CD8-positive, alpha-beta memory T cell (primary cell): ENCODE measurements around the gene PACS2. TPM values are rescaled to one million over a fixed set of nuclear protein-coding genes. Genes with fewer than 3 reads are reported as not detected.
"Not testable (repeated sequence)": the region's sequence is repeated elsewhere in the genome, so short reads cannot be mapped to it uniquely, and the experiment has no call there.

ENCODE experiments used
- CTCF ChIA-PET: fragments of 350-600 bp; sonication (Branson Sonifier 250); formaldehyde crosslinking; loops from one replicate; lab custom pipeline; 2021; ENCODE audit warnings: antibody characterized with exemption; lab: Charles Lee
- POLR2A ChIA-PET: fragments of 350-600 bp; sonication (Branson Sonifier 250); formaldehyde crosslinking; loops from one replicate; lab custom pipeline; 2021; ENCODE audit warnings: antibody characterized with exemption; lab: Charles Lee
- DNase-seq, 5 donors: peaks; one replicate each; pipeline versions ENCODE4 v3.0.0 to v3.0.0-alpha.2; 2020 to 2022; ENCODE audit warnings: mixed read lengths in 1 of 5
- H3K27ac ChIP-seq: one replicate; pipeline ENCODE4 v1.7.0; 2013; ENCODE audit warnings: low read depth, mild to moderate bottlenecking, low read length, moderate library complexity
- H3K27me3 ChIP-seq: 2 replicates; pipeline ENCODE4 v1.7.0; 2013; ENCODE audit warnings: low read length, mild to moderate bottlenecking; ENCODE audit not compliant: insufficient read depth, poor library complexity, severe bottlenecking
- H3K36me3 ChIP-seq: 2 replicates; pipeline ENCODE4 v1.7.0; 2013; ENCODE audit warnings: mild to moderate bottlenecking, low read length, moderate library complexity; ENCODE audit not compliant: insufficient read depth
- H3K4me1 ChIP-seq: 2 replicates; pipeline ENCODE4 v1.7.0; 2013; ENCODE audit warnings: mild to moderate bottlenecking, low read length, moderate library complexity; ENCODE audit not compliant: insufficient read depth
- H3K4me3 ChIP-seq: 2 replicates; pipeline ENCODE4 v1.7.0; 2013; ENCODE audit warnings: mild to moderate bottlenecking, low read length
- H3K9me3 ChIP-seq: 2 replicates; pipeline ENCODE4 v1.7.0; 2013; ENCODE audit warnings: mild to moderate bottlenecking, low read length
- H3K27ac Mint-ChIP-seq, 8 donors: one replicate each; pipeline ENCODE4 v1.8.0; 2020 to 2021; ENCODE audit warnings: mixed read lengths in 8 of 8, mild to moderate bottlenecking in 6 of 8, inconsistent platforms in 3 of 8, moderate library complexity in 3 of 8
- H3K27me3 Mint-ChIP-seq, 2 donors: one replicate each; pipeline ENCODE4 v1.8.0; 2020 to 2021; ENCODE audit warnings: mixed read lengths in 2 of 2, mild to moderate bottlenecking in 1 of 2, moderate library complexity in 1 of 2
- H3K36me3 Mint-ChIP-seq, 3 donors: one replicate each; pipeline ENCODE4 v1.8.0; 2020 to 2021; ENCODE audit warnings: mixed read lengths in 3 of 3, inconsistent platforms in 1 of 3, mild to moderate bottlenecking in 1 of 3
- H3K4me1 Mint-ChIP-seq, 3 donors: one replicate each; pipeline ENCODE4 v1.8.0; 2020 to 2021; ENCODE audit warnings: mixed read lengths in 3 of 3, inconsistent platforms in 1 of 3, mild to moderate bottlenecking in 1 of 3
- H3K4me3 Mint-ChIP-seq, 7 donors: one replicate each; pipeline ENCODE4 v1.8.0; 2020 to 2021; ENCODE audit warnings: mixed read lengths in 7 of 7, mild to moderate bottlenecking in 6 of 7, moderate library complexity in 4 of 7, inconsistent platforms in 2 of 7
- H3K9me3 Mint-ChIP-seq, 5 donors: one replicate each; pipeline ENCODE4 v1.8.0; 2020 to 2022; ENCODE audit warnings: mixed read lengths in 5 of 5, mild to moderate bottlenecking in 3 of 5, moderate library complexity in 2 of 5, inconsistent platforms in 1 of 5
- polyA plus RNA-seq: library from polyadenylated mRNA; unstranded; fragments of 300-500 nt; fragmentation: Illumina TruSeq; gene quantifications from one replicate; pipeline ENCODE4 v1.2.3, GENCODE V29; 2021
- total RNA-seq, 2 experiments: library from RNA; stranded (reverse); gene quantifications; one replicate each; pipeline ENCODE4 v1.2.3, GENCODE V29; 2021

Gene PACS2
- total and polyA plus RNA-seq, 3 experiments from 2014 or later: 6.5 to 32.9 (median 31.0) TPM

- no peaks in the 10 kb centered on the region for H3K27me3 ChIP-seq
- H3K36me3 Mint-ChIP-seq: peaks cover 0 to 35% (median 3%) of the 10 kb centered on the region in 3 donors
- H3K4me3 ChIP-seq: no peak overlapping the region
- DNase-seq: no peak
- H3K4me1 Mint-ChIP-seq: peaks cover 20 to 45% (median 30%) of the 10 kb centered on the region in 3 donors
- H3K27me3 Mint-ChIP-seq: no peaks in the 10 kb centered on the region
- no peaks in the 10 kb centered on the region for H3K9me3 Mint-ChIP-seq
- no peak overlapping the region for H3K4me3 Mint-ChIP-seq
- peak overlapping the region in 1 of 8 donors; percentile 66 for H3K27ac Mint-ChIP-seq
- no peak overlapping the region for H3K27ac ChIP-seq
- POLR2A ChIA-PET: no interaction called here
- no peaks in the 10 kb centered on the region for H3K9me3 ChIP-seq
- no peaks in the 10 kb centered on the region for H3K36me3 ChIP-seq
- H3K4me1 ChIP-seq: peaks cover 12% of the 10 kb centered on the region
- CTCF ChIA-PET: interaction anchor here (1.0 kb wide), 1 partner anchor 87 kb away, joined by 3 read pairs; no protein-coding TSS in a partner anchor
Observed at GRCh38 chr14:105283028-105283427, 31.5 kb upstream of the PACS2 start.

DNA sequence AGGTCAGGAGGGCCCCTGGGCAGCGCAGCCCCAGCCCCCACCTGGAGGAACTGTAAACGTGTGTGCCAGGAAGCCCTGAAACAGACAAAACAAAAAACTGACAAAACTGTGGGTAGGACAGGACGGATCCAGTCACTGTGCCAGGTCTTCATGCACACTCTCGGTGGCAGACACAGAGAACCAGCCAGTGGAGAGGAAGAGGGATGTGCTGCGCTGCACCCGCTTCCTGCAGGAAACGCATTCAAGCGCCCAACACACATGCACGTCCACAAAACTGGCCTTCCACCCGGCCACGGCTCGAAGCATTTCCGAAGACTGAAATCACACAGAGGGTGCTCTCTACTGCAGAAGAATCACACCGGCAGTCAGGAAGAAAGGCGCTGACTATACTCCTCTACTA, 30.6 kb upstream of the PACS2 start:
- CTCF ChIA-PET: no interaction called here
- no peaks in the 10 kb centered on the region for H3K9me3 Mint-ChIP-seq
- no peak for DNase-seq
- no peak overlapping the region for H3K27ac ChIP-seq
- H3K9me3 ChIP-seq: no peaks in the 10 kb centered on the region
- H3K4me1 ChIP-seq: peaks cover 12% of the 10 kb centered on the region
- H3K27me3 Mint-ChIP-seq: no peaks in the 10 kb centered on the region
- no peak overlapping the region for H3K4me3 ChIP-seq
- H3K4me1 Mint-ChIP-seq: peaks cover 20 to 45% (median 30%) of the 10 kb centered on the region in 3 donors
- no peak overlapping the region for H3K4me3 Mint-ChIP-seq
- H3K27me3 ChIP-seq: no peaks in the 10 kb centered on the region
- peak overlapping the region in 4 of 8 donors; percentile 29 to 66 (median 44) for H3K27ac Mint-ChIP-seq
- H3K36me3 Mint-ChIP-seq: peaks cover 0 to 35% (median 3%) of the 10 kb centered on the region in 3 donors
- H3K36me3 ChIP-seq: no peaks in the 10 kb centered on the region
- POLR2A ChIA-PET: no interaction called here

GRCh38 chr14:105285174-105285573, 29.4 kb upstream of the PACS2 start:
- H3K27me3 Mint-ChIP-seq: no peaks in the 10 kb centered on the region
- no peak for DNase-seq
- peaks cover 0 to 31% (median 3%) of the 10 kb centered on the region in 3 donors for H3K36me3 Mint-ChIP-seq
- H3K4me1 Mint-ChIP-seq: peaks cover 20 to 39% (median 30%) of the 10 kb centered on the region in 3 donors
- peak overlapping the region in 1 of 8 donors; percentile 66 for H3K27ac Mint-ChIP-seq
- no peaks in the 10 kb centered on the region for H3K27me3 ChIP-seq
- no peaks in the 10 kb centered on the region for H3K9me3 ChIP-seq
- no peak overlapping the region for H3K27ac ChIP-seq
- ChIA-PET POLR2A (no interaction called here), CTCF (no interaction called here)
- no peaks in the 10 kb centered on the region for H3K36me3 ChIP-seq
- no peak overlapping the region for H3K4me3 Mint-ChIP-seq
- peaks cover 12% of the 10 kb centered on the region for H3K4me1 ChIP-seq
- H3K4me3 ChIP-seq: no peak overlapping the region
- H3K9me3 Mint-ChIP-seq: no peaks in the 10 kb centered on the region

- H3K27ac ChIP-seq: no peak overlapping the region
- H3K4me1 ChIP-seq: peaks cover 12% of the 10 kb centered on the region
- Mint-ChIP-seq H3K4me1 (peaks cover 25 to 48% (median 38%) of the 10 kb centered on the region in 3 donors), H3K4me3 (no peak overlapping the region), H3K9me3 (no peaks in the 10 kb centered on the region), H3K27me3 (no peaks in the 10 kb centered on the region), H3K36me3 (peaks cover 0 to 29% (median 3%) of the 10 kb centered on the region in 3 donors), H3K27ac (peak overlapping the region in 1 of 8 donors; percentile 12)
- DNase-seq: no peak
- CTCF ChIA-PET: no interaction called here
- no peaks in the 10 kb centered on the region for H3K27me3 ChIP-seq
- H3K4me3 ChIP-seq: no peak overlapping the region
- POLR2A ChIA-PET: no interaction called here
- no peaks in the 10 kb centered on the region for H3K36me3 ChIP-seq
- H3K9me3 ChIP-seq: no peaks in the 10 kb centered on the region
Observed at GRCh38 chr14:105286759-105287144, 27.8 kb upstream of the PACS2 start.

DNA sequence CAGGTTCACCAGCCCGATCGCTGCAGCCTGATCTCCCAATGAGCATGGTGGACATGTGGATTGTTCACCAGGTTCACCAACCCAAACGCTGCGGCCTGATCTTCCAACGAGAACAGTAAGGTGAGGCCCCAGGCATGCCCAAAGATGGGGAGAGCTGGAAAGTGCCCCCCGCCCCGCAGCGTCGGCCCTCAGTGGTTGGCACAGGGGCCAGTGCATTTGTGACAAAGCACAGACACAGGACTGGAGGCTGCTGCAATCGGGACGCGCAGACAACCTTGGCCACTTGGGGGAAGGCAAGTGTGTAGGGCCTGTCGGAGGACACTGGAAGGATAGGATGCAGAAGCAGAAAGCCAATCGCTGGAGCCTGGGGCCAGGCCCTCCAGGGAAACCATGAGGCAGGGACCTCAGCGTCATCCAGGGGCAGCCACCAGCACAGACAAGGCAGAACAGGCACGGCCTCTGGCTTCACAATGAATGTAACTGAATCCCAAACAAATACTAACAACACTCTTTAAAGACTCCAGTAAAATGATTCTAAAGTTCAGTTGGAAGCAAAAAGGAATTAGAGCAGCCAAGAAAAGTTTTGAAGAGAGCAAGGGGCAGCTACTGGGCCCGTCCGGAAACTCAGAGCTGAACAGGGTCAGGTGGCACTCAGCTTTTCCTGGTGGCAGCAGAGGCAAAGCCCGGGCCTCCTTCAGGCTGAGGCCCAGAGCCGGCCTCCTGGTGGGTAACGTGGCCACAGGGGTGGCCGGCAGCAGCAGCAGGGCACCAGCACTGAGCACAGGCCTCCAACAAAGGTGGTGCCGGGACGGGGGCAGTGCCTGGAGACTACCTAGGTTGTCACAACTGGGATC, 27.1 kb upstream of the PACS2 start:
- Mint-ChIP-seq H3K4me1 (peaks cover 20 to 45% (median 32%) of the 10 kb centered on the region in 3 donors), H3K27ac (peak overlapping the region in 1 of 8 donors; percentile 73), H3K27me3 (no peaks in the 10 kb centered on the region), H3K36me3 (peaks cover 0 to 23% (median 3%) of the 10 kb centered on the region in 3 donors), H3K9me3 (no peaks in the 10 kb centered on the region), H3K4me3 (no peak overlapping the region)
- Histone ChIP-seq H3K27ac (no peak overlapping the region), H3K4me1 (peaks cover 15% of the 10 kb centered on the region), H3K36me3 (no peaks in the 10 kb centered on the region), H3K27me3 (no peaks in the 10 kb centered on the region), H3K9me3 (no peaks in the 10 kb centered on the region), H3K4me3 (no peak overlapping the region)
- ChIA-PET POLR2A (no interaction called here), CTCF (interaction anchor here (0.9 to 1.3 kb wide), 2 partner anchors 13 to 201 kb away, joined by 3 read pairs; partner anchors contain the start of gene BRF1)
- no peak for DNase-seq

- DNase-seq, H3K9me3 ChIP-seq, H3K27me3 ChIP-seq, H3K27me3 Mint-ChIP-seq, POLR2A ChIA-PET, H3K9me3 Mint-ChIP-seq, H3K4me3 ChIP-seq, H3K36me3 ChIP-seq, H3K4me3 Mint-ChIP-seq, H3K27ac ChIP-seq: not testable (repeated sequence)
- peaks cover 23% of the 10 kb centered on the region for H3K4me1 ChIP-seq
- H3K4me1 Mint-ChIP-seq: peaks cover 22 to 50% (median 45%) of the 10 kb centered on the region in 3 donors
- CTCF ChIA-PET: interaction anchor here (0.8 to 0.9 kb wide), 2 partner anchors 8 to 202 kb away, joined by 3 read pairs; no protein-coding TSS in a partner anchor
- H3K27ac Mint-ChIP-seq: peak overlapping the region in 1 of 8 donors; percentile 65
- peaks cover 0 to 17% (median 3%) of the 10 kb centered on the region in 3 donors for H3K36me3 Mint-ChIP-seq
Observed at GRCh38 chr14:105288936-105289335, 25.6 kb upstream of the PACS2 start.

- DNase-seq: peak in 2 of 5 donors; percentile 51 to 52
- H3K27ac Mint-ChIP-seq: peak overlapping the region in 7 of 8 donors; percentile 24 to 77 (median 72)
- H3K27ac ChIP-seq: no peak overlapping the region
Observed at GRCh38 chr14:105290621-105291346, 23.8 kb upstream of the PACS2 start.

More at GRCh38 chr14:105290621-105291346, 23.8 kb upstream of the PACS2 start:
- H3K4me1 Mint-ChIP-seq: peaks cover 26 to 47% (median 42%) of the 10 kb centered on the region in 3 donors
- peak overlapping the region in 4 of 7 donors; percentile 17 to 51 (median 32) for H3K4me3 Mint-ChIP-seq
- Histone ChIP-seq H3K4me3 (no peak overlapping the region), H3K36me3 (no peaks in the 10 kb centered on the region), H3K27me3 (no peaks in the 10 kb centered on the region), H3K4me1 (peaks cover 27% of the 10 kb centered on the region), H3K9me3 (no peaks in the 10 kb centered on the region)
- H3K9me3 Mint-ChIP-seq: no peaks in the 10 kb centered on the region
- ChIA-PET CTCF (interaction anchor here (1.1 to 1.5 kb wide), 2 partner anchors 10 to 201 kb away, joined by 3 to 4 read pairs; partner anchors contain the start of gene BRF1), POLR2A (no interaction called here)
- H3K27me3 Mint-ChIP-seq: no peaks in the 10 kb centered on the region
- H3K36me3 Mint-ChIP-seq: peaks cover 0 to 3% (median 0%) of the 10 kb centered on the region in 3 donors
